ENCODE measurements around the gene ERP44. TPM values are rescaled to one million over a fixed set of nuclear protein-coding genes. Genes with fewer than 3 reads are reported as not detected.

Gene ERP44
- total RNA-seq, 2 donors from 2014 or later, result 11.1 to 13.9 TPM

DNA sequence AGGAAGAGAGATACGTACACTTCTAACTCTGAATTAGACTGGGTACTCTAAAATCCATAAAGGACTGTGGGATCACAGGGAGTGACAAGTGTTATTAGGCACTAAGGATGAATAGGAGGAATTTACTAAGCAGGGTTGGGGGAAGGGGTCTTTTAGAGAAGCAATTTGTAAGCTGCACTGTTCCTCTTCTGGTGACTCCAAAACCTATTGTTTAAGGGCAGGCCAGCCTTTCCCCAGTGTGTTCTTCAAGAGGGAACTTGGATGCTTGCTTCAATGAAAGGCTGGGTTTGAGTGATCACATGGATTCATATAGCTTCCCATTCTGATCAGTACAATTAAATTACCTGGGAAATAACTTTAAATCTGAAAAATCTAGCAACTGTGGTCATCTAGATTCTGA lies 120.6 kb downstream of the ERP44 start:
- Mint-ChIP-seq H3K9me3 (no peaks in the 10 kb centered on the region), H3K27ac (peak overlapping the region; percentile 31), H3K27me3 (no peaks in the 10 kb centered on the region), H3K4me1 (no peaks in the 10 kb centered on the region), H3K4me3 (no peak overlapping the region), H3K36me3 (ENCODE audit: low read depth) (peaks cover 42% of the 10 kb centered on the region)
- ATAC-seq (replicated peaks), result no peak

DNA sequence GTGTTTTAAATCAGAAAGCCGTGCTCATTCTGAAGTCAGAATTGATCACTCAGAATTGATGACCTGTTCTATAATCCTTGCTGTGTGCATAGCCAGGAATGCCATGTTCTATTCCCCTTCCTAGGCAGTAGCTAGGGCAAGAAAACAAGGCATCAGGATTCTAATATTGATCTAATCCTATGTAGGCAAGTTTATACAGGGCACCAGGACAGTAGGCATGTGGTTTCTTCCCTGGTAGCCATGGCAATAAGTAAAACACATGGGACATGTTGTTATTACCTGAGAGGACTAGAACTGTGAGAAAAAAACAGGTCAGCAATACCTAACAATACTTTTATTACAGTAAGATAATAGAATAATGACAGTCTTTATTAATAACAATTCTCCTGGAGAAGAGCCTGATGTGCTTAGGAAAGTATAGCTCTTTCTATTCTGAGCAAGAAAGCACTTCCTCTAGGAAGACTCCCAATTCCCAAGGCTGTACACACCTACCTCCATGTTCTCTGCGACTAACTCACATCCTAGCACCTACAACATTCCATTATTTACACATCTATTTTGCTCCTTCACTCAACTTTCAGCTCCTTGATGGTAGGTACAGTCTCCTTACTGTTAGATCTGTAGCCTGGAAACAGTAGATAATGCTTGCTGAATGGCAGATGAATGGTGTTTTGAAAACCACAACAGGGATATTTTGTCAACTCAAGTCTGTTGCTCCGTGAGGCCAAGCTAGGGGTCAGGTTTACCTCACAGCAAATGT lies 121.6 kb downstream of the ERP44 start:
- H3K27ac Mint-ChIP-seq, result peak overlapping the region; percentile 31
- H3K4me3 Mint-ChIP-seq, result no peak overlapping the region
- no peaks in the 10 kb centered on the region for H3K27me3 Mint-ChIP-seq
- no peaks in the 10 kb centered on the region for H3K4me1 Mint-ChIP-seq
- H3K36me3 Mint-ChIP-seq (ENCODE audit: low read depth), result peaks cover 35% of the 10 kb centered on the region
- H3K9me3 Mint-ChIP-seq, result no peaks in the 10 kb centered on the region
- no peak for ATAC-seq (replicated peaks)

DNA sequence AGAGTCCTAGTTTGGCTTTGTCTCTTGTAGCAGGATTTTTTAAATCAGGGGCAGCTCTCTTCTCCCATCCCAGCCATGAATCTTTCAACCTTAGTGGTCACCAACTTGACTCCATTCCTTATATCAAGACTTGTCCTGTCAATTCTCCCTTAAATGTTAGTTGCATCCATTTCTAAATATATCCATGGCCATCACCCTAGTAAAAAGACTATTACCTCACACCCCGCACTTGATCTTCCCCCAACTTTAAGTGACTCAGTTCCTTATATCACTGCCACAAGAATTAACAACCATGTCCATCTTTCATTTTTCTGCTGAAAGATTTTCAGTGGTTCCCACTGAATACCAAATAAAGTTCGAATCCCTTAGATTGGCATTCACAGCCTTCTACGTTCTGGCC lies 125.3 kb downstream of the ERP44 start:
- H3K9me3 Mint-ChIP-seq, result no peaks in the 10 kb centered on the region
- no peaks in the 10 kb centered on the region for H3K27me3 Mint-ChIP-seq
- no peak overlapping the region for H3K27ac Mint-ChIP-seq
- peaks cover 39% of the 10 kb centered on the region for H3K36me3 Mint-ChIP-seq (ENCODE audit: low read depth)
- H3K4me1 Mint-ChIP-seq, result no peaks in the 10 kb centered on the region
- no peak for ATAC-seq (replicated peaks)
- H3K4me3 Mint-ChIP-seq, result no peak overlapping the region

DNA sequence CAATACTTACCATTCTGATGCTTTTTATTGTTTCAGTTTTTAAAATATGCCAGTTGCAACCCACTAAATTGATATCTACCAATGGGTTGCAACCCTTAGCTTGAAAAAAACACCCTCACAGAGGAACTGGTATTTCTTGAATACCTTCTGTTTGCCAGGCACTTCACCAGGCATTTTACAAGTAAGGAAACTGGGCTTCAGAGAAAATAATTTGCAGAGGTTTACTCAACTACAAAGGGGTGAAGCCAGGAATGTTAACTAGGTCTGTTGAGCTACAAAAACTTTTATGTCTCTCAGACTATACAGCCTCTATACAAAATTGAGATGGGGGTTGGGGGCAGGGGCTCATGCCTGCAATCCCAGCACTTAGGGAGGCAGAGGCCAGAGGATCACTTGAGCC lies 127.4 kb downstream of the ERP44 start:
- no peak for ATAC-seq (replicated peaks)
- Mint-ChIP-seq H3K27me3 (no peaks in the 10 kb centered on the region), H3K27ac (no peak overlapping the region), H3K36me3 (ENCODE audit: low read depth) (peaks cover 51% of the 10 kb centered on the region), H3K9me3 (no peaks in the 10 kb centered on the region), H3K4me3 (no peak overlapping the region), H3K4me1 (no peaks in the 10 kb centered on the region)

DNA sequence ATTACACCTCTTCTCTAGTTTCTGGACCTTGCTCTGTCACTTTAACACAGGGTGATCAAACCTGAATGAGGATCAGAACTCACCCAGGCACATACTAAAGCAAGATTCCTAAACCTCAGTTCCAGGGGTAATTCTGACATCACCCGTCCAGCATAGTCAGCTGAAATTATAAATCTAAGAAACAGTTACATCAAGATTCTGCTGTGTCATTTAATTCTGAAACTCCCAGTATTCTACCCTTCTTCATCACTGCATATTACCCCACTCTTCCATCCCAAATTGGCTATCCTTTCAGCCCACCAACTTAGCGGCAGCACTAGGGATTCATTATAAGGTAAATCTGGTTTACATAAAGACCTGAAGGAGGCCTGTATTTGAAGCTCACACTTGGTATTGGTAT lies 128.3 kb downstream of the ERP44 start:
- Mint-ChIP-seq H3K27ac (no peak overlapping the region), H3K9me3 (no peaks in the 10 kb centered on the region), H3K36me3 (ENCODE audit: low read depth) (peaks cover 52% of the 10 kb centered on the region), H3K27me3 (no peaks in the 10 kb centered on the region), H3K4me1 (no peaks in the 10 kb centered on the region), H3K4me3 (no peak overlapping the region)
- no peak for ATAC-seq (replicated peaks)

DNA sequence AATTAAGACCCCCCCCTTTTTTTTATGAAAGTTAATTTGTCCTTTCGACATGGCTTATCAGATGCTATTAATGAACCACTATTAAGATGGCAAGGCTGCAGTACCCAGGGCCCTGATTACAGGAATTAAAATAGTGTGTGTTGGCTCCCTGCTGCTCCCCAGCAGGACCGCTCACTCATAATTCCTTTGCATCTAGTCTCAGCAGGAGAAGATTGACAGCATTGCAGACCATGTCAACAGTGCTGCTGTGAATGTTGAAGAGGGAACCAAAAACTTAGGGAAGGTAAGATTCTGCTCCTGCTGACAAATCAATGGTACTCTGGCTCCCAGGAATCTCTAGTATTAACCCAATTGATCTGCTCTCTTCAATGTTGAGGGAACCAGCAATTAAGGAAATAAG lies 131.3 kb downstream of the ERP44 start:
- Mint-ChIP-seq H3K27me3 (no peaks in the 10 kb centered on the region), H3K36me3 (ENCODE audit: low read depth) (peaks cover 61% of the 10 kb centered on the region), H3K4me1 (no peaks in the 10 kb centered on the region), H3K9me3 (no peaks in the 10 kb centered on the region), H3K27ac (no peak overlapping the region), H3K4me3 (no peak overlapping the region)
- ATAC-seq (replicated peaks), result no peak

DNA sequence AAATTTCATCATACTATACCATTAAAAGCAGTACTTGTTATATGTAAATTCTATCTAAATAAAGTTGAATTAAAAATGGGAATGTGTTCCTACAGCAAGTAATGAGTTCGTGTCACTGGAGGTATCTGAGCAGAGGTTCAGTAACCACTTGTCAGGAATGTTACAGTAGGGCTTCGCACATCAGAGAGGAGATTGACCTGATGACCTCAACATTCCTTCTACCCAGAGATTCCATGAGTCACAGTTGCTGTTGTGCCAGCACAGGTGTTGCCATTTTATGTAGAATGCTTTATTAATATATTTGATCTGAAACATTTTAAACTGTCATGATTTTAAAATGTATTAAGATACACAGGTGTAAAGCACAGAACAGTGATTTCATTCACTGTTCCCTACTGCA lies 132.1 kb downstream of the ERP44 start:
- no peaks in the 10 kb centered on the region for H3K9me3 Mint-ChIP-seq
- peaks cover 68% of the 10 kb centered on the region for H3K36me3 Mint-ChIP-seq (ENCODE audit: low read depth)
- H3K4me3 Mint-ChIP-seq, result no peak overlapping the region
- H3K4me1 Mint-ChIP-seq, result no peaks in the 10 kb centered on the region
- peak overlapping the region; percentile 16 for H3K27ac Mint-ChIP-seq
- no peaks in the 10 kb centered on the region for H3K27me3 Mint-ChIP-seq
- ATAC-seq (replicated peaks), result no peak

DNA sequence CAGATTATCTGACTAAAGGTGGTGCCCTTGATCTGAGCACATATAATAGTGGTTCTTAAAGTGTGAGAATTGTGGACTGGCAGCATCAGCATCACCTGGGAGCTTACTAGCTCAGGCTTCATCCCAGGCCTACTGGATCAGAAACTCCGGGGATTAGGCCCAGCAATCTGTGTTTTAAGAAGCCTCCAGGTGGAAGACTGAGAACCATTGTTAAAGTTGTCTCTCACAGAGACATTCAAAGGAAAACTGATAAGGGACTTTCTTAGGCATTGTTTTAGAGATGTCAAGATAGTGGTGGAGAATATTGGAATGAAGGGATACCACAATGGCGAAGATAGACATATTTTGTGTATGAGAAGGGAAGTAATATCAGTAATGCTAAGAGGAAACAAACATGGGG lies 132.8 kb downstream of the ERP44 start:
- Mint-ChIP-seq H3K27me3 (no peaks in the 10 kb centered on the region), H3K36me3 (ENCODE audit: low read depth) (peaks cover 76% of the 10 kb centered on the region), H3K4me3 (no peak overlapping the region), H3K9me3 (no peaks in the 10 kb centered on the region), H3K4me1 (no peaks in the 10 kb centered on the region), H3K27ac (peak overlapping the region; percentile 16)
- no peak for ATAC-seq (replicated peaks)

DNA sequence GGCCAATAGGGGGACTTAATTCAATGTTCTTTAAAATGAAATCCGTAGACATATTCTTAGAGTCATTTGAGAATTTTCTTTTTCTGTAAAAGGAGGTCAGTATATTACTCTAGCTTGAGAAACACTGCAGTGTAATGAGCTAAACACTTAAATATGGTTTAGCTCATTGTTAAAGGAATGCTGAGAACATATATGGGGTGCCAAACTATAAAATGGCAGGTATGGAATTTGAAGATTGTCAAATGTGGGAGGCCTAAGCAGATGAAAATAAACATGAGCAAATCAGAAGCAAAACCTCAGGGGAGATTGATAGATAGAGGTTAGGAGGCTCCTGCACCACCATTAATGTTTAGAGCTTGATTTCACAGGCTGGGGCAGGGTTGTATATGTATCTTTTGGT lies 134.5 kb downstream of the ERP44 start:
- Mint-ChIP-seq H3K27ac (peak overlapping the region; percentile 9), H3K36me3 (ENCODE audit: low read depth) (peaks cover 75% of the 10 kb centered on the region), H3K27me3 (no peaks in the 10 kb centered on the region), H3K9me3 (no peaks in the 10 kb centered on the region), H3K4me3 (no peak overlapping the region), H3K4me1 (no peaks in the 10 kb centered on the region)
- ATAC-seq (replicated peaks), result no peak

DNA sequence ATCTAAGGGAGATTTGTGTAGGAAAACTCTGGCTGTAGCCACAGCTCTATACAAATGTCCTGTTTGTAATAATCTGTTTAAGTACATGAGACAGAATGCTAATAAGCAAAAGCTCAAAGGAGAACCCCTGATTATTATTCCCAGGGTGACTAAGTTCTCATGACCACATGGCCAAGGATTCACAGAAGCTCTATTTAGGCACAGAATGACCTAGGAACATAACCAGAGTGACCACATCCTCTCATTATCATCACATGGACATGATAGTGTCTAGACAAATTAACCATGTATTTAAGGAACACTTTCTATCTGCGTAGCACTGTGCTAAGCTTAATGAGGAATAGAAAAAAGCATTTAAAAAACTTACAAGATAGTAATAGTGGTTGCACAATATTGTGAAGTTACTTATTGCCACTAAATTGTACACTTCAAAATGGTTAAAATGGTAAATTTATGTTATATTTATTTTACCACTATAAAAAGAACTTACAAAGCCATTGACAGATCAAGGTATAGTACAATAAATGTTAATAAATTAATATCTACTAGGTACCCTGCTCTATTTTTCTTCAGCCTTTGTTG lies 136.0 kb downstream of the ERP44 start:
- Mint-ChIP-seq H3K36me3 (ENCODE audit: low read depth) (peaks cover 75% of the 10 kb centered on the region), H3K27ac (no peak overlapping the region), H3K27me3 (no peaks in the 10 kb centered on the region), H3K4me3 (no peak overlapping the region), H3K4me1 (no peaks in the 10 kb centered on the region), H3K9me3 (no peaks in the 10 kb centered on the region)
- ATAC-seq (replicated peaks), result no peak

DNA sequence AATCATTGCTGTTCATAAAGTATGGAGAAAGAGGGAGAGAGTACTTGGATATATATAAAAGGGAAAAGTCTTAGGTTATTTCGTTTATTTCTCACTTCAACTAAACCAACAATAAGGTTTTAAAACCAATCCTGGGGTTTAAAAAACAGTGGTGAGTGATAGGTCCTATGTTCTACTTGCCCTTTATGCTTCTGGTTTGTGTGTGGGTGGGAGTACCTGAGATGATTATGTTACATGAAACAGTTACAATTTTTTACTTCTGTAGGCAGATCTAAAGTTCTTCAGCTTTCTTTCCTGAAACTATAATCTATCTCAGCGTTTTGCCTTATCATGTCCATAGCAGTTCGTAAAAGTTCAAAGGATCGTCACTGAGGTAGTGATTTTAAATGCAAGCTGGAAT lies 143.2 kb downstream of the ERP44 start:
- peak; percentile 81 for ATAC-seq (replicated peaks)
- Mint-ChIP-seq H3K36me3 (ENCODE audit: low read depth) (peaks cover 57% of the 10 kb centered on the region), H3K27me3 (no peaks in the 10 kb centered on the region), H3K4me3 (peak overlapping the region; percentile 44), H3K9me3 (no peaks in the 10 kb centered on the region), H3K27ac (peak overlapping the region; percentile 69), H3K4me1 (peaks cover 11% of the 10 kb centered on the region)

DNA sequence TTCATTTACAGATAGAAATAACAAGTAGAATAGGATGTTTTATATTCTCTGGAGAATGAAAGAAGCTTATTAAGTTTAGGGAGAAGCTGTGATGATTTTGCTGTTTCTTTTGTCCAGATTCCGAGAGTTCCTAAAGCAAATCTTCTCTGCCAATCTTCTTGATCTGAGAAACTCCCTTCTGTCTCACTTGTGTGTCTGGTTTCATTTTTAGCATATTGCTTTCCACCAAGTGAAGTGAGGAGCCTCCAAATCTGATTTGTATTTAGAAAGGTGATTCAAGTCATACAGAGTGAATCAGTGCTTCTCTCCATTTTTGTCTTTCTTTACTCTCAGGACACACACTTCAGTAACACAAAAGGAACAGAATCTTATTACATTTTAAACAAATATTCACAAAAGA lies 144.0 kb downstream of the ERP44 start:
- ATAC-seq (replicated peaks), result peak; percentile 91
- H3K4me1 Mint-ChIP-seq, result peaks cover 11% of the 10 kb centered on the region
- peak overlapping the region; percentile 34 for H3K4me3 Mint-ChIP-seq
- no peaks in the 10 kb centered on the region for H3K9me3 Mint-ChIP-seq
- peaks cover 54% of the 10 kb centered on the region for H3K36me3 Mint-ChIP-seq (ENCODE audit: low read depth)
- H3K27me3 Mint-ChIP-seq, result no peaks in the 10 kb centered on the region
- peak overlapping the region; percentile 69 for H3K27ac Mint-ChIP-seq

DNA sequence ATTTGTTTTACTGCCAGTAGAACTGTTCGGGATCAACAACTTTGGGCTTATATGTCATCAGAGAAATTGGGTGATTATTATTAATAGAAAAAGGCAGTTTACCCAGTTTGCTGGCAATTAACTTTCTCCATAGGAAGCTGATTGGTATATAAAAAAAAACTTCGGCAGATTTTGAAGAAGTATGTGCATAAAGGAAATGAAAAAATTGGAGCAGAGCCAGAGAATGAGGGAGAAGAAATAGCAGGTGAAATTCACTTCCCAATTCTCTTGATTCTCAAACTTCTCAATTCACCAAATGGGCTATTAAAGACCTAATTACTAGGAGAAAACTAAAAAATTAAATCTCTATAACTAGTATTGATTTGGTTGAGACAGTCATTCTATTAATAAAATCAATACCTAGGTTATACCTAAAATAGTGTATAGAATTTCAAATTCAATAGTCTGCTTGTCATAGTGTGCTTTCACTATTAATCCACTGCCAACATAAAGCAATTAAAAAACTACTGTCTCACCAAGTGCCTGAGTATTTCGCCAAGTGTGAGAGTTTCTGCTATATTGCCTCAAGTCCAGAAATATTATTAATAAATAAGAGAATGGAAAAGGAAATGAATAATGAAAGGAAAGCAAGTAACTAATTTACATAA lies 144.8 kb downstream of the ERP44 start:
- peak overlapping the region; percentile 34 for H3K4me3 Mint-ChIP-seq
- H3K9me3 Mint-ChIP-seq, result no peaks in the 10 kb centered on the region
- peak; percentile 37 for ATAC-seq (replicated peaks)
- H3K27ac Mint-ChIP-seq, result peak overlapping the region; percentile 69
- H3K27me3 Mint-ChIP-seq, result no peaks in the 10 kb centered on the region
- H3K4me1 Mint-ChIP-seq, result peaks cover 11% of the 10 kb centered on the region
- peaks cover 47% of the 10 kb centered on the region for H3K36me3 Mint-ChIP-seq (ENCODE audit: low read depth)

DNA sequence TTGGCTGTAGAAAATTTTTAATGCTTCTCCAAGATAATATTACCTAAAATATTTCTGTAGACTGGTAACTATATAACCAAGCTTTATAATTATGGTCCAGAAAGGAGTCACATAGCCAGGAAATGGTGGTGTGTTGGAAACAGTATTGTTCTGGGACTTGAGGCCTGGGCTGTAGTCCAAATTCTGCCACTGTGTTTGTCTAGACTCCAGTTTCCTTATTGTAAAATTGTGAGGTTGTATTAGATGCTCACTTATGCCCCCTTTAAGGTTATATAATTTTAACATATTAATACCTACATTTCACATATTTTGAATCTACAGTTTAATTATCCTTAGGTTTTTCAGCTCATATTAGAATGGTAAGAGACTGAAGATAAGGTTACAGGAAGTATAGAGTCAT lies 149.9 kb downstream of the ERP44 start:
- no peaks in the 10 kb centered on the region for H3K4me1 Mint-ChIP-seq
- peaks cover 35% of the 10 kb centered on the region for H3K36me3 Mint-ChIP-seq (ENCODE audit: low read depth)
- no peak overlapping the region for H3K27ac Mint-ChIP-seq
- no peak for ATAC-seq (replicated peaks)
- no peak overlapping the region for H3K4me3 Mint-ChIP-seq
- no peaks in the 10 kb centered on the region for H3K27me3 Mint-ChIP-seq
- no peaks in the 10 kb centered on the region for H3K9me3 Mint-ChIP-seq

DNA sequence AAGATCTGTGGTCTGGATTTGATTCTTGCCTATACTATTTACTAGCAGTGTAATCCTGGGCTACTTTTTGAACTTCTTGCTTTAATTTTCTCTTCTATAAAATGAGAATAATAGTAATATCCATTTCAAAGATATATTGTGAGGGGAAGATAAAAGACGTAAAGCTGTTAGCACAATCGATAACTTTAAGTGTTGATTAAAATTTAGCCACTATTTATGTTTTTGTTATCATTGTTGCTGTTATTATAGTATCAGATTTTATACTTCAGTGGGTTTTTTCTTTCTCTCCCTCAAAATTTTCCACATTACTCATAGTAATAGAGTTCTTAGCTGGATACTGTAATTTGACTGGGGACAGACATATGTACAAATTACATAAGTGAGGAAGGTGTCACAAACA lies 150.3 kb downstream of the ERP44 start:
- H3K4me3 Mint-ChIP-seq, result no peak overlapping the region
- H3K27me3 Mint-ChIP-seq, result no peaks in the 10 kb centered on the region
- no peak overlapping the region for H3K27ac Mint-ChIP-seq
- H3K9me3 Mint-ChIP-seq, result no peaks in the 10 kb centered on the region
- ATAC-seq (replicated peaks), result no peak
- peaks cover 37% of the 10 kb centered on the region for H3K36me3 Mint-ChIP-seq (ENCODE audit: low read depth)
- no peaks in the 10 kb centered on the region for H3K4me1 Mint-ChIP-seq

All from activated T-helper 17 cell treated with anti-CD3 and anti-CD28 coated beads, Interleukin-2, amount 50 U/mL, for 72 hours (primary cell).